IMR-90 (cell line): Measurements from ENCODE around the gene AXIN2. TPM values are rescaled to one million over a fixed set of nuclear protein-coding genes. Genes with fewer than 3 reads are reported as not detected.

Source experiments
- ATAC-seq: fragments of 200-7000 bp; cut with Tn5 transposase; 2 replicates; pipeline ENCODE4 v1.9.1; 2020; ENCODE audit warnings: low read depth, mild to moderate bottlenecking, moderate library complexity
- BruUV-seq: library from RNA; stranded (reverse); fragments of 400-500 nt; replicated peaks from 2 replicates; lab custom pipeline; 2021; lab: Mats Ljungman, UMichigan
- CTCF ChIA-PET: fragments of 300-600 bp; formaldehyde crosslinking; extraction: SDS; loops from one replicate; lab custom pipeline; 2021; ENCODE audit warnings: antibody characterized with exemption; lab: Yijun Ruan, JAX
- POLR2A ChIA-PET: fragments of 300-600 bp; sonication (Branson Sonifier 250); formaldehyde crosslinking; loops from one replicate; lab custom pipeline; 2022; ENCODE audit warnings: antibody characterized with exemption; ENCODE audit not compliant: unreplicated experiment; lab: Charles Lee
- DNase-seq: peaks from one replicate; pipeline ENCODE4 v3.0.0; 2013
- H2AFZ ChIP-seq: replicated peaks from 2 replicates; pipeline ENCODE3; 2013; ENCODE audit warnings: low read length, mild to moderate bottlenecking; ENCODE audit not compliant: poor library complexity
- H2AK5ac ChIP-seq: 2 replicates; pipeline ENCODE4 v1.6.1; 2013; ENCODE audit warnings: low read depth, low read length, inconsistent platforms
- H2AK9ac ChIP-seq: replicated peaks from 2 replicates; pipeline ENCODE3; 2013; ENCODE audit warnings: mild to moderate bottlenecking, low read depth, low read length, moderate library complexity; ENCODE audit not compliant: poor library complexity
- H2BK120ac ChIP-seq: 2 replicates; pipeline ENCODE4 v1.6.1; 2013; ENCODE audit warnings: low read depth, low read length, inconsistent platforms
- H2BK15ac ChIP-seq: 3 replicates; pipeline ENCODE4 v1.6.1; 2013; ENCODE audit warnings: low read depth, low read length, inconsistent platforms
- H2BK20ac ChIP-seq: 2 replicates; pipeline ENCODE4 v1.6.1; 2013; ENCODE audit warnings: low read depth, mild to moderate bottlenecking, inconsistent platforms, low read length, moderate library complexity
- H2BK5ac ChIP-seq: 2 replicates; pipeline ENCODE4 v1.6.1; 2013; ENCODE audit warnings: mild to moderate bottlenecking, low read depth, low read length, inconsistent platforms; ENCODE audit not compliant: poor library complexity, severe bottlenecking
- H3K14ac ChIP-seq: replicated peaks from 2 replicates; pipeline ENCODE4 v1.6.1; 2013; ENCODE audit warnings: low read depth, low read length, inconsistent platforms
- H3K18ac ChIP-seq: 2 replicates; pipeline ENCODE4 v1.6.1; 2013; ENCODE audit warnings: low read depth, low read length, control low read depth
- H3K23ac ChIP-seq: 2 replicates; pipeline ENCODE4 v1.6.1; 2013; ENCODE audit warnings: low read depth, low read length, inconsistent platforms
- H3K27ac ChIP-seq: 2 replicates; pipeline ENCODE4 v1.5.1; 2013; ENCODE audit warnings: mild to moderate bottlenecking, control low read depth, low read length; ENCODE audit not compliant: insufficient read depth
- H3K27me3 ChIP-seq: 2 replicates; pipeline ENCODE4 v1.6.1; 2013; ENCODE audit warnings: low read length; ENCODE audit not compliant: control insufficient read depth, insufficient read depth
- H3K36me3 ChIP-seq: 2 replicates; pipeline ENCODE4 v1.6.1; 2013; ENCODE audit warnings: low read length, mixed read lengths; ENCODE audit not compliant: control insufficient read depth, insufficient read depth
- H3K4ac ChIP-seq: 2 replicates; pipeline ENCODE4 v1.6.1; 2013; ENCODE audit warnings: low read depth, low read length, inconsistent platforms
- H3K4me1 ChIP-seq: 2 replicates; pipeline ENCODE4 v1.6.1; 2013; ENCODE audit warnings: low read length, mixed read lengths; ENCODE audit not compliant: control insufficient read depth, insufficient read depth
- H3K4me2 ChIP-seq: 2 replicates; pipeline ENCODE4 v1.6.1; 2013; ENCODE audit warnings: low read depth, mild to moderate bottlenecking, control low read depth, low read length, moderate library complexity
- H3K4me3 ChIP-seq: 2 replicates; pipeline ENCODE4 v1.5.1; 2013; ENCODE audit warnings: low read depth, mild to moderate bottlenecking, control low read depth, low read length, moderate library complexity; ENCODE audit not compliant: insufficient read depth
- H3K56ac ChIP-seq: 2 replicates; pipeline ENCODE4 v1.6.1; 2013; ENCODE audit warnings: low read length, inconsistent platforms; ENCODE audit not compliant: insufficient read depth; ENCODE audit errors: extremely low read depth
- H3K79me1 ChIP-seq, 2 experiments: 2 replicates each; pipeline ENCODE4 v1.6.1; 2013; ENCODE audit warnings: low read length in 2 of 2, inconsistent platforms in 1 of 2, low read depth in 1 of 2
- H3K9ac ChIP-seq: 2 replicates; pipeline ENCODE4 v1.6.1; 2013; ENCODE audit warnings: low read depth, low read length, control low read depth
- H3K9me1 ChIP-seq: 2 replicates; pipeline ENCODE4 v1.6.1; 2013; ENCODE audit warnings: low read length, inconsistent platforms; ENCODE audit not compliant: insufficient read depth
- H3K9me3 ChIP-seq: 2 replicates; pipeline ENCODE4 v1.6.1; 2013; ENCODE audit warnings: low read length; ENCODE audit not compliant: control insufficient read depth, insufficient read depth
- H4K20me1 ChIP-seq: 2 replicates; pipeline ENCODE4 v1.6.1; 2013; ENCODE audit warnings: low read length, inconsistent platforms; ENCODE audit not compliant: insufficient read depth
- H4K5ac ChIP-seq: 2 replicates; pipeline ENCODE4 v1.6.1; 2013; ENCODE audit warnings: mild to moderate bottlenecking, low read depth, low read length, control low read depth
- H4K8ac ChIP-seq, 2 experiments: 2 replicates each; pipeline ENCODE4 v1.6.1; 2013; ENCODE audit warnings: low read depth in 2 of 2, low read length in 2 of 2, control low read depth in 1 of 2, inconsistent platforms in 1 of 2
- H4K91ac ChIP-seq: 2 replicates; pipeline ENCODE4 v1.6.1; 2013; ENCODE audit warnings: low read depth, low read length, inconsistent platforms; ENCODE audit not compliant: insufficient read depth
- CEBPB ChIP-seq: IDR thresholded peaks from 2 replicates; pipeline ENCODE4 v1.6.1; 2012; ENCODE audit warnings: low read depth, low read length, improper control_type of control experiment
- FOS ChIP-seq: fragments of 150-350 bp; IDR thresholded peaks from 2 replicates; pipeline ENCODE4 v1.6.1; 2016; ENCODE audit warnings: low read depth, low read length
- MAFK ChIP-seq: IDR thresholded peaks from 2 replicates; pipeline ENCODE4 v1.6.1; 2012; ENCODE audit warnings: low read depth, low read length, improper control_type of control experiment
- MAZ ChIP-seq: IDR thresholded peaks from 2 replicates; pipeline ENCODE4 v1.6.1; 2012; ENCODE audit warnings: low read depth, mild to moderate bottlenecking, low read length, improper control_type of control experiment, moderate library complexity, borderline replicate concordance
- MXI1 ChIP-seq: IDR thresholded peaks from 2 replicates; pipeline ENCODE4 v1.6.1; 2012; ENCODE audit warnings: low read depth, mild to moderate bottlenecking, low read length, moderate library complexity, borderline replicate concordance
- NFE2L2 ChIP-seq: fragments of 150-350 bp; IDR thresholded peaks from 2 replicates; pipeline ENCODE4 v1.6.1; 2016; ENCODE audit warnings: low read depth, mild to moderate bottlenecking, low read length
- POLR2A ChIP-seq: IDR thresholded peaks from 2 replicates; pipeline ENCODE4 v1.6.1; 2012; ENCODE audit warnings: mild to moderate bottlenecking, low read depth, low read length
- RAD21 ChIP-seq: IDR thresholded peaks from 2 replicates; pipeline ENCODE4 v1.6.1; 2012; ENCODE audit warnings: low read length, improper control_type of control experiment
- RFX5 ChIP-seq: IDR thresholded peaks from 2 replicates; pipeline ENCODE4 v1.8.0; 2012; ENCODE audit warnings: low read depth, mild to moderate bottlenecking, low read length, moderate library complexity
- SMC3 ChIP-seq: fragments of 150-350 bp; IDR thresholded peaks from 2 replicates; pipeline ENCODE4 v1.6.1; 2016; ENCODE audit warnings: low read depth, mild to moderate bottlenecking, antibody characterized with exemption, low read length, moderate library complexity
- WGBS, 2 experiments: methylation state at CpG; one replicate each; pipeline versions ENCODE4 v1.1.5 to v1.1.7; 2013; ENCODE audit warnings: missing lambda C conversion rate in 2 of 2; ENCODE audit not compliant: insufficient read length in 1 of 2; ENCODE audit errors: extremely low coverage in 2 of 2; 5-methylcytosine and 5-hydroxymethylcytosine counted together
- dilution Hi-C: fragments of 300-500 bp; cut with HindIII; formaldehyde crosslinking; loops from one replicate; pipeline ENCODE4 v1.14.3; 2018; ENCODE audit warnings: low sequenced_read_pairs; ENCODE audit not compliant: unreplicated experiment
- in situ Hi-C: fragments of 300-500 bp; cut with MboI; formaldehyde crosslinking; loops from 3 replicates; pipeline ENCODE4 v1.14.3; 2019; ENCODE audit warnings: low sequenced_read_pairs, inconsistent platforms, mixed read lengths
- intact Hi-C: fragments of 100-400 bp; cut with micrococcal nuclease; formaldehyde crosslinking; loops from 2 replicates; pipeline ENCODE4 v1.10.0; 2022
- polyA plus RNA-seq, 3 experiments: library from polyadenylated mRNA; depleted of rRNA; stranded (reverse); fragments of >200 nt; gene quantifications; 2 replicates each; pipeline ENCODE4 v1.2.3, GENCODE V29; 2012; ENCODE audit warnings: low replicate concordance in 1 of 3
- total RNA-seq: library from RNA; depleted of rRNA; stranded (reverse); fragments of >200 nt; gene quantifications from 2 replicates; pipeline ENCODE4 v1.2.3, GENCODE V29; 2012
- TF ChIP-seq, protein P1 (sequence below): fragments of 150-350 bp; IDR thresholded peaks from 2 replicates; pipeline ENCODE4 v1.6.1; 2017; ENCODE audit warnings: mild to moderate bottlenecking, antibody characterized with exemption, low read length, low read depth

Gene AXIN2
- total and polyA plus RNA-seq, 2 of the 4 experiments (the other 2 are of a cell fraction): 0.91 to 1.8 TPM

DNA sequence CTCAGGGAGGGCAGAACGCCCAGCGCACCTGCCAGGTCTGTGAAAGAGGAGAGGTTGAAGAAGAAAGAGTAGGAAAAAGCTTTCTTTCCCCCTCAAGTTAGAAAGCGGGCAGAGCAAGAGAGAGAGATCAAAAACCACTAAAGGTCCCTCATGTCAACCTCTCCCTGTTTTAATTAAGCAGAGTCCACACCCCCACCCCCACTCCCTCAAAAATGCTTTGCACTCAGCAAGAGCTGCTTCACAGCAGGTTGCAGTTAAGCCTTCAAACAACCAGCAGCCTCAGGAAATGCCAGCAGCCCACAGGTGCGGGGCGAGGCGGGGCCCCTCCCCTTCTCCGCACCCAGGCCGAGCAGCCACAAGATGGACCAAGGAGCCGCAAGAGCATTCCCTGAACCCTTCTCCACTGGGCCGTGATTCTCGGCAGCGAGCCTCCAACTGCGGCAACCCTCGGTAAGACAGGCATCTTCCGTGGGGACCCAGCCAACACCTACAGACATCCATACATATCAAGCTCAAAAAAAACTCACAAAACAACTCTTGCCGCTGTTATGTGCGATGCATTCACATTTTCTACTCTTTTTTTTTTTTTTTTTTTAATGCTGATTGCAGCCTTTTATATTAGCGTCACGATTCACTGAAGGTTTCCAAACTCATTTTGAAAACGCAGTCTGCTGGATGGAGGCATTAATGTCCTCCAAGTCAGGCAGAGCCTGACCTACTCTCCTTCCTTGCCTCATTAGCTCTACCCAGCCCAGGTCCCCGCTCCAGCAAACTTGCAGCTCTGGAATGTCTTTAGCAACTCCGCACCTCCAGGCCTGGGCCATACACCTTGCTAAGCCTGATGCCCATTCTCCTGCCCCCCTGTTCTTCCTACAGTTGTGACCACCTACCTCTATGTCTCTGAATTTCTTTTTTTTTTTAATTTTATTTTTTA is 66.1 kb downstream of the AXIN2 start:
- Histone ChIP-seq H2AFZ (no peak overlapping the region), H3K14ac (no peak overlapping the region), H2BK20ac (no peak overlapping the region), H2BK120ac (no peak overlapping the region), H3K9me3 (no peaks in the 10 kb centered on the region), H2AK5ac (no peak overlapping the region), H3K4me1 (no peaks in the 10 kb centered on the region), H4K8ac (no peak overlapping the region), H3K36me3 (no peaks in the 10 kb centered on the region), H3K4me3 (no peak overlapping the region), H3K79me1 (no peaks in the 10 kb centered on the region), H4K5ac (no peak overlapping the region), H3K4ac (no peak overlapping the region), H2BK5ac (no peak overlapping the region), H3K18ac (no peak overlapping the region), H3K4me2 (no peak overlapping the region), H2BK15ac (no peak overlapping the region), H4K20me1 (no peaks in the 10 kb centered on the region), H3K56ac (no peak overlapping the region), H3K27ac (no peak overlapping the region), H3K27me3 (peaks cover 20% of the 10 kb centered on the region), H2AK9ac (no peak overlapping the region), H4K91ac (no peak overlapping the region), H3K23ac (no peak overlapping the region), H3K9me1 (no peaks in the 10 kb centered on the region), H3K9ac (no peak overlapping the region)
- no peak for ATAC-seq
- no TSS peak for BruUV-seq
- intact Hi-C loops (no loop called here), in situ Hi-C loops (no loop called here), dilution Hi-C loops (no loop called here)
- ChIA-PET POLR2A (no interaction called here), CTCF (interaction anchor here (0.7 kb wide), 1 partner anchor 106 kb away, joined by 4 read pairs; no protein-coding TSS in a partner anchor)
- DNase-seq: no peak
- WGBS, 2 experiments: 32% methylated on average over 6 of the region's 22 CpGs; no CpG with 5 or more reads in 1 of the 2 experiments
- TF ChIP-seq MAFK: no peak
- no peak for TF ChIP-seq CEBPB
- TF ChIP-seq, protein P1, sequence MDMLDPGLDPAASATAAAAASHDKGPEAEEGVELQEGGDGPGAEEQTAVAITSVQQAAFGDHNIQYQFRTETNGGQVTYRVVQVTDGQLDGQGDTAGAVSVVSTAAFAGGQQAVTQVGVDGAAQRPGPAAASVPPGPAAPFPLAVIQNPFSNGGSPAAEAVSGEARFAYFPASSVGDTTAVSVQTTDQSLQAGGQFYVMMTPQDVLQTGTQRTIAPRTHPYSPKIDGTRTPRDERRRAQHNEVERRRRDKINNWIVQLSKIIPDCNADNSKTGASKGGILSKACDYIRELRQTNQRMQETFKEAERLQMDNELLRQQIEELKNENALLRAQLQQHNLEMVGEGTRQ: no peak
- TF ChIP-seq POLR2A: no peak
- TF ChIP-seq FOS: no peak
- no peak for TF ChIP-seq MXI1
- no peak for TF ChIP-seq RAD21
- no peak for TF ChIP-seq NFE2L2
- TF ChIP-seq MAZ: no peak
- no peak for TF ChIP-seq SMC3
- TF ChIP-seq RFX5: no peak
